ENCODE data around the gene ADAMTS3. TPM values are rescaled to one million over a fixed set of nuclear protein-coding genes. Genes with fewer than 3 reads are reported as not detected.
A peak's percentile ranks its signal among the peaks of the same experiment; 100 is the strongest.

ADAMTS3 gene
- total RNA-seq, 1 donor: 2.2 TPM

DNA sequence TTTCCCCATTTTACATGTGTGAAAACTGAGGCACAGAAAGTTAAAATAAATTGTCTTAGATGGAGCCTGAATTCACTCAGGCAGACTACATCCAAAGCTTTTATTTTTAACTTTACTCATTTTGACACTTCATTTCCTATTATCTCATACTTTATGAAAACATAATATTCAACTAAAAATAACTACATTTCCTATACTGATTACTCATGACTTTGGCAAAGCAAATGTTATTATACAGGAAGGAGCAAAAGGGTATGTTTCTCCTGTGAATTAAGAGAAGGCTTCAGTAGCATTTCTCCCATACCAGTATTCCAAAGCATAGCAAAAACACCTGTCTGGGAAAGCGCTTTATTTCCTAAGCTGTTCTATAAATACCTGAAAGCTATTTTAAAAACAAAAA is 178.6 kb downstream of the ADAMTS3 start:
- TF ChIP-seq, protein P1, sequence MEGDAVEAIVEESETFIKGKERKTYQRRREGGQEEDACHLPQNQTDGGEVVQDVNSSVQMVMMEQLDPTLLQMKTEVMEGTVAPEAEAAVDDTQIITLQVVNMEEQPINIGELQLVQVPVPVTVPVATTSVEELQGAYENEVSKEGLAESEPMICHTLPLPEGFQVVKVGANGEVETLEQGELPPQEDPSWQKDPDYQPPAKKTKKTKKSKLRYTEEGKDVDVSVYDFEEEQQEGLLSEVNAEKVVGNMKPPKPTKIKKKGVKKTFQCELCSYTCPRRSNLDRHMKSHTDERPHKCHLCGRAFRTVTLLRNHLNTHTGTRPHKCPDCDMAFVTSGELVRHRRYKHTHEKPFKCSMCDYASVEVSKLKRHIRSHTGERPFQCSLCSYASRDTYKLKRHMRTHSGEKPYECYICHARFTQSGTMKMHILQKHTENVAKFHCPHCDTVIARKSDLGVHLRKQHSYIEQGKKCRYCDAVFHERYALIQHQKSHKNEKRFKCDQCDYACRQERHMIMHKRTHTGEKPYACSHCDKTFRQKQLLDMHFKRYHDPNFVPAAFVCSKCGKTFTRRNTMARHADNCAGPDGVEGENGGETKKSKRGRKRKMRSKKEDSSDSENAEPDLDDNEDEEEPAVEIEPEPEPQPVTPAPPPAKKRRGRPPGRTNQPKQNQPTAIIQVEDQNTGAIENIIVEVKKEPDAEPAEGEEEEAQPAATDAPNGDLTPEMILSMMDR (IDR thresholded peaks at IDR 0.05; ENCODE audit: extremely low read depth, low read depth, low read length): no peak
- no peak overlapping the region for H3K4me2 ChIP-seq (ENCODE audit: insufficient read depth, low read length)

DNA sequence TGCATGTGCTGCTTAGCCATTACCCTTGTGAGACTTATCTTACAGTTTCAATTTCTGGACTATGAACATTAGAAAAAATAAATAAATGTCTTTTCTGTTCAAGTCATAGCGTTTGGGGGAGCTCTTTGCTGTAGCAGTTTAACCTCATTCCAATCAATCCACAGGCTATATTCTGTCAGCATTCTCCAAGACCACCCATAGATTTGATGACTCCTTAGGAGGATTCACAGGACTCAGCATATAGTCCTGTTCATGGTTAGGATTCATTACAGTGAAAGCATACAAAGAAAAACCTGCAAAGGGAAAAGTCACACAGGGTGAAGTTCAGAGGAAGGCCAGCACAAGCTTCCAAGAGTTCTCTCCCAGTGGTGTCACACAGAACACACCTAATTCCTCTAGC is 180.5 kb downstream of the ADAMTS3 start:
- TF ChIP-seq, protein P1 (IDR thresholded peaks at IDR 0.05; ENCODE audit: extremely low read depth, low read depth, low read length): no peak
- no peak overlapping the region for H2AFZ ChIP-seq (ENCODE audit: low read length)
- no peak overlapping the region for H3K4me3 ChIP-seq (ENCODE audit: insufficient read depth, low read length)
- DNase-seq (ENCODE audit: insufficient read length, low spot score, missing footprints): no peak
- H3K4me2 ChIP-seq (ENCODE audit: insufficient read depth, low read length): no peak overlapping the region
- H3K4me1 ChIP-seq (ENCODE audit: insufficient read depth, low read length): peaks cover 18% of the 10 kb centered on the region
- no peaks in the 10 kb centered on the region for H3K36me3 ChIP-seq (ENCODE audit: insufficient read depth, low read length)
- no peaks in the 10 kb centered on the region for H4K20me1 ChIP-seq (ENCODE audit: insufficient read depth, low read length)
- H3K27ac ChIP-seq (ENCODE audit: low read depth, low read length): no peak overlapping the region
- no peaks in the 10 kb centered on the region for H3K9me3 ChIP-seq (ENCODE audit: low read depth, low read length)
- no peaks in the 10 kb centered on the region for H3K27me3 ChIP-seq (ENCODE audit: insufficient read depth, low read length)
- H3K79me2 ChIP-seq (ENCODE audit: insufficient read depth, low read length): no peaks in the 10 kb centered on the region

More for the DNA sequence above, 178.6 kb downstream of the ADAMTS3 start:
- Histone ChIP-seq H2AFZ (ENCODE audit: low read length) (no peak overlapping the region), H3K4me3 (ENCODE audit: insufficient read depth, low read length) (no peak overlapping the region), H4K20me1 (ENCODE audit: insufficient read depth, low read length) (no peaks in the 10 kb centered on the region), H3K36me3 (ENCODE audit: insufficient read depth, low read length) (no peaks in the 10 kb centered on the region), H3K9me3 (ENCODE audit: low read depth, low read length) (no peaks in the 10 kb centered on the region), H3K27ac (ENCODE audit: low read depth, low read length) (peak overlapping the region; percentile 36), H3K4me1 (ENCODE audit: insufficient read depth, low read length) (peaks cover 17% of the 10 kb centered on the region), H3K79me2 (ENCODE audit: insufficient read depth, low read length) (no peaks in the 10 kb centered on the region), H3K27me3 (ENCODE audit: insufficient read depth, low read length) (no peaks in the 10 kb centered on the region)
- peak; percentile 30 for DNase-seq (ENCODE audit: insufficient read length, low spot score, missing footprints)

DNA sequence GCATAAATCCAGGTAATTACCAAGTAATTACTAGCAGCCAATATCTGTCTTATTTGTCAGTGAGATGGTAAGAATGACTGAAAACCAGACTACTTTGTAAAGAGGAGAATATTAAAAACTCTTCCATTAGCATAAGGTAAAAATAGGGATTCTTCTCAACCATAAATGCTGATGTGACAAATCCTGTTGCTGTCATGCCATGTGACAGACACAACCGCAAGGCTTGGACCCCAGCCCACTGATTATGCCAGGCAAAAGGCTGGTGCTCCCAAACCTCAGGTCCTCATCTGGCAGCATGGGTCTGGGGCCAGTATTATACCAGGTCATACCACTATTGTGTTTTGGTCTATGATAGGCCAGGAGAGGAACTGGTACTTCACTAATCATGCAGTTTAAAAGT is 181.1 kb downstream of the ADAMTS3 start:
- H3K9me3 ChIP-seq (ENCODE audit: low read depth, low read length): no peaks in the 10 kb centered on the region
- H3K4me2 ChIP-seq (ENCODE audit: insufficient read depth, low read length): no peak overlapping the region
- H3K27ac ChIP-seq (ENCODE audit: low read depth, low read length): no peak overlapping the region
- TF ChIP-seq, protein P1 (IDR thresholded peaks at IDR 0.05; ENCODE audit: extremely low read depth, low read depth, low read length): no peak
- no peaks in the 10 kb centered on the region for H3K36me3 ChIP-seq (ENCODE audit: insufficient read depth, low read length)
- peaks cover 24% of the 10 kb centered on the region for H3K4me1 ChIP-seq (ENCODE audit: insufficient read depth, low read length)
- no peak for DNase-seq (ENCODE audit: insufficient read length, low spot score, missing footprints)
- H3K27me3 ChIP-seq (ENCODE audit: insufficient read depth, low read length): no peaks in the 10 kb centered on the region
- no peaks in the 10 kb centered on the region for H3K79me2 ChIP-seq (ENCODE audit: insufficient read depth, low read length)
- no peak overlapping the region for H2AFZ ChIP-seq (ENCODE audit: low read length)
- H4K20me1 ChIP-seq (ENCODE audit: insufficient read depth, low read length): no peaks in the 10 kb centered on the region
- H3K4me3 ChIP-seq (ENCODE audit: insufficient read depth, low read length): no peak overlapping the region

DNA sequence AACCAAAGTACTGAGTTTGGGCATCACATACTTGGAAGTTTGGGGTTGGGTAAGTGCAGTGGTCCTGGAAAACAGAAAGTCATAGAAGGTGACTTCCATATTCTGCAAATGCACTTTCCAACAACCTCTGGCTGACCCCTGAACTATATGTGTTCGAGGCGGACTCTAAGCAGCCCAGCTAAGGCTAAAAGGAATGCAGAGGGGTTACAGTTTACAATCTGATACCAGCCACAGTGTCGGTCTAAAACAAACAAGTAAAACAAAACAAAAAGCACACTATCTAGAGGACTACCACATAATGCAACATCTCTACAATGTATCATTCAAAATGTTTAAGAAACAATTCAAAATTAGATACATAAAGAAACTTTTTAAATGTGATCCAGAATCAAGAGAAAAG is 185.6 kb downstream of the ADAMTS3 start:
- Histone ChIP-seq H3K27ac (ENCODE audit: low read depth, low read length) (no peak overlapping the region), H3K4me1 (ENCODE audit: insufficient read depth, low read length) (peaks cover 7% of the 10 kb centered on the region), H3K4me3 (ENCODE audit: insufficient read depth, low read length) (no peak overlapping the region), H3K79me2 (ENCODE audit: insufficient read depth, low read length) (no peaks in the 10 kb centered on the region), H3K4me2 (ENCODE audit: insufficient read depth, low read length) (peak overlapping the region; percentile 42), H3K36me3 (ENCODE audit: insufficient read depth, low read length) (no peaks in the 10 kb centered on the region), H4K20me1 (ENCODE audit: insufficient read depth, low read length) (no peaks in the 10 kb centered on the region), H3K9me3 (ENCODE audit: low read depth, low read length) (no peaks in the 10 kb centered on the region), H2AFZ (ENCODE audit: low read length) (peak overlapping the region; percentile 36), H3K27me3 (ENCODE audit: insufficient read depth, low read length) (no peaks in the 10 kb centered on the region)
- peak; percentile 21 for DNase-seq (ENCODE audit: insufficient read length, low spot score, missing footprints)
- TF ChIP-seq, protein P1 (IDR thresholded peaks at IDR 0.05; ENCODE audit: extremely low read depth, low read depth, low read length): no peak

Measured in osteoblast (primary cell).